ENCODE results near the gene PTPRT. TPM values are rescaled to one million over a fixed set of nuclear protein-coding genes. Genes with fewer than 3 reads are reported as not detected.

Gene PTPRT
- total and polyA plus RNA-seq, 2 of the 13 experiments (the other 11 are each of a cell fraction or from before 2014, with no cell fraction given), result under 0.01 to 0.09 TPM

- TF ChIP-seq XRCC5 (optimal IDR thresholded peaks at IDR 0.05; ENCODE audit: low read length) (no peak), ZNF740 (CRISPR knock-in tag; IDR thresholded peaks at IDR 0.05) (no peak), ZNF30 (CRISPR knock-in tag; IDR thresholded peaks at IDR 0.05) (no peak), GTF2F1 (IDR thresholded peaks at IDR 0.05; ENCODE audit: low read length) (no peak)
These were observed 65.5 kb downstream of the PTPRT start (continued) for GRCh38 chr20:43124241-43124640.

GRCh38 chr20:43123180-43123579, 66.5 kb downstream of the PTPRT start:
- WGBS (ENCODE audit: low lambda C conversion rate), result 2% methylated on average over 2 of the region's 2 CpGs
- Histone ChIP-seq H3K9ac (ENCODE audit: insufficient read depth, low read depth, low read length) (no peak overlapping the region), H4K20me1 (ENCODE audit: insufficient read depth, low read length) (no peaks in the 10 kb centered on the region), H3K4me2 (ENCODE audit: low read depth, low read length) (no peak overlapping the region), H3K9me3 (ENCODE audit: low read length) (no peaks in the 10 kb centered on the region), H2AFZ (ENCODE audit: low read length) (no peak overlapping the region), H3K79me2 (ENCODE audit: insufficient read depth, low read length) (no peaks in the 10 kb centered on the region), H3K4me1 (ENCODE audit: insufficient read depth, low read length) (no peaks in the 10 kb centered on the region), H3K27me3 (ENCODE audit: control insufficient read depth in 1 of 2, insufficient read depth in 2 of 2, low read length in 2 of 2) (no peaks in the 10 kb centered on the region), H3K4me3 (replicated peaks in 1 of 3; ENCODE audit: insufficient read depth in 1 of 3, low read depth in 2 of 3, low read length in 3 of 3) (no peak overlapping the region), H3K27ac (ENCODE audit: extremely low read length, insufficient read depth, low read length) (no peak overlapping the region), H3K36me3 (replicated peaks in 1 of 2; ENCODE audit: control insufficient read depth in 1 of 2, insufficient read depth in 2 of 2, low read length in 2 of 2) (no peaks in the 10 kb centered on the region)
- no TSS peak for BruUV-seq (replicated peaks)
- ChIA-PET CTCF (ENCODE audit: low intra/inter-chr PET ratio, low total read pairs) (no interaction called here), POLR2A (no interaction called here)
- no peak for ATAC-seq
- intact Hi-C loops (cut with micrococcal nuclease; ENCODE audit: unreplicated experiment), result no loop called here
- DNase-seq (ENCODE audit: low spot score), result no peak
- FAIRE-seq, result no peak
- in situ Hi-C loops (cut with HindIII; ENCODE audit: extremely low pct_ligation_motif_present, low pct_unique_long_range_greater_than_20kb), result no loop called here
- no peak for TF ChIP-seq ZNF501 (CRISPR knock-in tag; IDR thresholded peaks at IDR 0.05)
- TF ChIP-seq GFI1 (CRISPR knock-in tag; IDR thresholded peaks at IDR 0.05; ENCODE audit: borderline replicate concordance), result no peak
- no peak for TF ChIP-seq ZBTB33 (CRISPR knock-in tag; IDR thresholded peaks at IDR 0.05)
- no peak for TF ChIP-seq HNRNPK (IDR thresholded peaks at IDR 0.05; ENCODE audit: low read depth, low read length, poor library complexity, severe bottlenecking)
- no peak for TF ChIP-seq ZNF574 (CRISPR knock-in tag; IDR thresholded peaks at IDR 0.05)
- no peak for TF ChIP-seq ZFP90 (CRISPR knock-in tag; IDR thresholded peaks at IDR 0.05; ENCODE audit: borderline replicate concordance)
- TF ChIP-seq ZBTB26 (CRISPR knock-in tag; IDR thresholded peaks at IDR 0.05; ENCODE audit: borderline replicate concordance), result no peak
- TF ChIP-seq SRSF4 (IDR thresholded peaks at IDR 0.05; ENCODE audit: low read depth, low read length, poor library complexity, severe bottlenecking), result no peak
- no peak for TF ChIP-seq ATF4 (CRISPR knock-in tag; IDR thresholded peaks at IDR 0.05)
- TF ChIP-seq NPAS2 (CRISPR knock-in tag; IDR thresholded peaks at IDR 0.05; ENCODE audit: borderline replicate concordance), result no peak
